Umbilical cord (tissue), 2 donors: Measurements from ENCODE around the gene KLHL40. TPM values are rescaled to one million over a fixed set of nuclear protein-coding genes. Genes with fewer than 3 reads are reported as not detected.

Experiments used
- DNase-seq: peaks from one replicate; pipeline ENCODE4 v3.0.0-alpha.2; 2015; ENCODE audit warnings: low spot score
- total RNA-seq: library from RNA; depleted of rRNA; stranded (reverse); fragments of >200 nt; gene quantifications from one replicate; pipeline ENCODE4 v1.2.3, GENCODE V29; 2014; ENCODE audit warnings: low replicate concordance; ENCODE audit not compliant: insufficient read depth

Gene KLHL40
- not detected for total RNA-seq

GRCh38 chr3:42685363-42685881 lies at the start of gene KLHL40:
TSS of gene KLHL40 (plus strand) at chr3:42685537. CDS start at chr3:42685619, 82 bp downstream.
- DNase-seq = no peak

GRCh38 chr3:42637001-42637400 lies 48.3 kb upstream of the KLHL40 start:
- no peak for DNase-seq

- no peak for DNase-seq
Observed at GRCh38 chr3:42638339-42638842, 46.9 kb upstream of the KLHL40 start.

- DNase-seq = no peak
Observed at GRCh38 chr3:42639192-42639591, 46.1 kb upstream of the KLHL40 start.

GRCh38 chr3:42640129-42640528 lies 45.2 kb upstream of the KLHL40 start:
- DNase-seq = no peak

- DNase-seq = no peak
Observed at GRCh38 chr3:42640771-42641370, 44.5 kb upstream of the KLHL40 start.

GRCh38 chr3:42647821-42648459 lies 37.4 kb upstream of the KLHL40 start:
- DNase-seq = no peak

GRCh38 chr3:42649006-42649405 lies 36.3 kb upstream of the KLHL40 start:
- no peak for DNase-seq

- DNase-seq = no peak
Observed at GRCh38 chr3:42649783-42650182, 35.6 kb upstream of the KLHL40 start.

- DNase-seq = peak; percentile 77
Observed at GRCh38 chr3:42651248-42652091, 33.9 kb upstream of the KLHL40 start.

GRCh38 chr3:42652251-42652610 lies 33.1 kb upstream of the KLHL40 start:
- DNase-seq = peak; percentile 32

GRCh38 chr3:42652611-42653302 lies 32.6 kb upstream of the KLHL40 start:
- peak; percentile 78 for DNase-seq

- no peak for DNase-seq
Observed at GRCh38 chr3:42653303-42653559, 32.1 kb upstream of the KLHL40 start.

GRCh38 chr3:42653560-42654330 lies 31.6 kb upstream of the KLHL40 start, which contains the start of gene ZBTB47:
TSS of gene ZBTB47 (plus strand) at chr3:42653697. CDS start at chr3:42658356, 4,659 bp downstream.
- peak; percentile 61 for DNase-seq

GRCh38 chr3:42654331-42655201 lies 30.8 kb upstream of the KLHL40 start:
- DNase-seq = peak; percentile 81

- DNase-seq = peak; percentile 30
Observed at GRCh38 chr3:42655331-42655888, 29.9 kb upstream of the KLHL40 start.

- peak; percentile 39 for DNase-seq
Observed at GRCh38 chr3:42655980-42656679, 29.2 kb upstream of the KLHL40 start.

GRCh38 chr3:42656680-42657610 lies 28.4 kb upstream of the KLHL40 start:
- DNase-seq = no peak
